ENCODE measurements around the gene KCNJ6.
"Not testable (repeated sequence)": the region's sequence is repeated elsewhere in the genome, so short reads cannot be mapped to it uniquely, and the experiment has no call there.

KCNJ6 gene

GRCh38 chr21:37673801-37674575, 242.3 kb downstream of the KCNJ6 start:
- no peak for DNase-seq (ENCODE audit: low read depth in 2 of 2)

- DNase-seq (ENCODE audit: low read depth in 2 of 2), result no peak
Observed at GRCh38 chr21:37671381-37671780, 244.9 kb downstream of the KCNJ6 start.

GRCh38 chr21:37670883-37671282, 245.4 kb downstream of the KCNJ6 start:
- no peak for DNase-seq (ENCODE audit: low read depth in 2 of 2)

GRCh38 chr21:37669249-37669648, 247.0 kb downstream of the KCNJ6 start:
- no peak for DNase-seq (ENCODE audit: low read depth in 2 of 2)

GRCh38 chr21:37668462-37669239, 247.6 kb downstream of the KCNJ6 start:
- DNase-seq (ENCODE audit: low read depth in 2 of 2), result no peak

- no peak for DNase-seq (ENCODE audit: low read depth in 2 of 2)
Observed at GRCh38 chr21:37667380-37667779, 248.9 kb downstream of the KCNJ6 start.

GRCh38 chr21:37665230-37666024, 250.8 kb downstream of the KCNJ6 start:
- DNase-seq (ENCODE audit: low read depth in 2 of 2), result no peak

- DNase-seq (ENCODE audit: low read depth in 2 of 2), result not testable (repeated sequence)
Observed at GRCh38 chr21:37662227-37662626, 254.0 kb downstream of the KCNJ6 start.

- DNase-seq (ENCODE audit: low read depth in 2 of 2), result no peak
Observed at GRCh38 chr21:37660709-37661108, 255.5 kb downstream of the KCNJ6 start.

- DNase-seq (ENCODE audit: low read depth in 2 of 2), result no peak
Observed at GRCh38 chr21:37659874-37660273, 256.4 kb downstream of the KCNJ6 start.

GRCh38 chr21:37658817-37659458, 257.3 kb downstream of the KCNJ6 start:
- no peak for DNase-seq (ENCODE audit: low read depth in 2 of 2)

- no peak for DNase-seq (ENCODE audit: low read depth in 2 of 2)
Observed at GRCh38 chr21:37658121-37658816, 258.0 kb downstream of the KCNJ6 start.

GRCh38 chr21:37656899-37657298, 259.4 kb downstream of the KCNJ6 start:
- DNase-seq (ENCODE audit: low read depth in 2 of 2), result no peak

GRCh38 chr21:37655611-37656300, 260.5 kb downstream of the KCNJ6 start:
- no peak for DNase-seq (ENCODE audit: low read depth in 2 of 2)

- DNase-seq (ENCODE audit: low read depth in 2 of 2), result no peak
Observed at GRCh38 chr21:37654596-37654995, 261.7 kb downstream of the KCNJ6 start.

GRCh38 chr21:37653201-37653600, 263.1 kb downstream of the KCNJ6 start:
- no peak for DNase-seq (ENCODE audit: low read depth in 2 of 2)

- DNase-seq (ENCODE audit: low read depth in 2 of 2), result no peak
Observed at GRCh38 chr21:37647781-37648180, 268.5 kb downstream of the KCNJ6 start.

GRCh38 chr21:37646761-37647160, 269.5 kb downstream of the KCNJ6 start:
- DNase-seq (ENCODE audit: low read depth in 2 of 2), result not testable (repeated sequence)

GRCh38 chr21:37645848-37646247, 270.4 kb downstream of the KCNJ6 start:
- no peak for DNase-seq (ENCODE audit: low read depth in 2 of 2)

- no peak for DNase-seq (ENCODE audit: low read depth in 2 of 2)
Observed at GRCh38 chr21:37644636-37645035, 271.6 kb downstream of the KCNJ6 start.

- DNase-seq (ENCODE audit: low read depth in 2 of 2), result not testable (repeated sequence)
Observed at GRCh38 chr21:37643862-37644261, 272.4 kb downstream of the KCNJ6 start.

All from stimulated activated CD4-positive, alpha-beta T cell treated with anti-CD3 and anti-CD28 coated beads, Interleukin-1b, Interleukin-23, amount 100 ng/mL, for 1 hour (primary cell).